GM12801 (cell line): Measurements from ENCODE around the gene CSTF3.

Experiments used
- TF ChIP-seq, protein P1 (sequence below): IDR thresholded peaks from one replicate; pipeline ENCODE4 v1.5.1; 2011; ENCODE audit warnings: control low read depth; ENCODE audit not compliant: insufficient read length; ENCODE audit errors: extremely low read depth

Gene CSTF3

DNA sequence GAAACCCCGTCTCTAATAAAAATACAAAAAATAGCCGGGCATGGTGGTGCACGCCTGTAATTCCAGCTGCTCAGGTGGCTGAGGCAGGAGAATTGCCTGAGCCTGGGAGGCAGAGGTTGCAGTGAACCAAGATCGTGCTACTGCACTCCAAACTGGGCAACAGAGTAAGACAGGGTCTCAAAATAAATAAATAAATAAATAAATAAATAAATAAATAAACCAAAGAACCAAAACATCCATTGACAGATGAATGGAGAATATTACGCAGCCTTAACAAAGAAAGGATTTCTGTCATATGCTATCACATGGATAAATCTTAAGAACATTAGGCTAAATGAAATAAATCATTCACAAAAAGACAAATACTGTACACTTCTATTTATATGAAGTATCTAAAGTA, 11.1 kb upstream of the CSTF3 start:
- TF ChIP-seq, protein P1, sequence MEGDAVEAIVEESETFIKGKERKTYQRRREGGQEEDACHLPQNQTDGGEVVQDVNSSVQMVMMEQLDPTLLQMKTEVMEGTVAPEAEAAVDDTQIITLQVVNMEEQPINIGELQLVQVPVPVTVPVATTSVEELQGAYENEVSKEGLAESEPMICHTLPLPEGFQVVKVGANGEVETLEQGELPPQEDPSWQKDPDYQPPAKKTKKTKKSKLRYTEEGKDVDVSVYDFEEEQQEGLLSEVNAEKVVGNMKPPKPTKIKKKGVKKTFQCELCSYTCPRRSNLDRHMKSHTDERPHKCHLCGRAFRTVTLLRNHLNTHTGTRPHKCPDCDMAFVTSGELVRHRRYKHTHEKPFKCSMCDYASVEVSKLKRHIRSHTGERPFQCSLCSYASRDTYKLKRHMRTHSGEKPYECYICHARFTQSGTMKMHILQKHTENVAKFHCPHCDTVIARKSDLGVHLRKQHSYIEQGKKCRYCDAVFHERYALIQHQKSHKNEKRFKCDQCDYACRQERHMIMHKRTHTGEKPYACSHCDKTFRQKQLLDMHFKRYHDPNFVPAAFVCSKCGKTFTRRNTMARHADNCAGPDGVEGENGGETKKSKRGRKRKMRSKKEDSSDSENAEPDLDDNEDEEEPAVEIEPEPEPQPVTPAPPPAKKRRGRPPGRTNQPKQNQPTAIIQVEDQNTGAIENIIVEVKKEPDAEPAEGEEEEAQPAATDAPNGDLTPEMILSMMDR: no peak

GRCh38 chr11:33171251-33171650, 10.0 kb upstream of the CSTF3 start:
- TF ChIP-seq, protein P1: no peak

- TF ChIP-seq, protein P1: no peak
These were observed 7.5 kb upstream of the CSTF3 start for GRCh38 chr11:33168709-33169200.

DNA sequence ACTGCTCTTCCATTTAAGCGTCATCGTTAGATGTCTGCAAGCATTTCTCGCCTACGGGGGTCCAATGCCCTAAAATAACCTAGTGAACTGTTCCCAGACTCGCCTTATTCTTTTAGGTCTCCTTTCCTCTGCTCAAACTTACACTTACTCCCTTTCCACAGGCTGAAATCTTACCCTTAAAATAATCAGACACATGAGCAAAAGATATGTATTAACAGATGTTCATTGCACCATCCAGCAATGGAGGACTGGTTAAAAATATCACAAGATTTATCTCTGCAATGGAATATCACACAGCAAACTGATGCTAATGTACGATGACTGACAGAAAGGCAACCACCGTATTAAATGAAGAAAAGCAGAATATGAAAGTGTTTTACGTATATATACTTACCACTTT, 1.6 kb upstream of the CSTF3 start:
- TF ChIP-seq, protein P1: no peak

- TF ChIP-seq, protein P1: no peak
These were observed 693 bp downstream of the CSTF3 start for GRCh38 chr11:33160587-33160986.

GRCh38 chr11:33160136-33160535, 1.1 kb downstream of the CSTF3 start:
- TF ChIP-seq, protein P1: no peak

DNA sequence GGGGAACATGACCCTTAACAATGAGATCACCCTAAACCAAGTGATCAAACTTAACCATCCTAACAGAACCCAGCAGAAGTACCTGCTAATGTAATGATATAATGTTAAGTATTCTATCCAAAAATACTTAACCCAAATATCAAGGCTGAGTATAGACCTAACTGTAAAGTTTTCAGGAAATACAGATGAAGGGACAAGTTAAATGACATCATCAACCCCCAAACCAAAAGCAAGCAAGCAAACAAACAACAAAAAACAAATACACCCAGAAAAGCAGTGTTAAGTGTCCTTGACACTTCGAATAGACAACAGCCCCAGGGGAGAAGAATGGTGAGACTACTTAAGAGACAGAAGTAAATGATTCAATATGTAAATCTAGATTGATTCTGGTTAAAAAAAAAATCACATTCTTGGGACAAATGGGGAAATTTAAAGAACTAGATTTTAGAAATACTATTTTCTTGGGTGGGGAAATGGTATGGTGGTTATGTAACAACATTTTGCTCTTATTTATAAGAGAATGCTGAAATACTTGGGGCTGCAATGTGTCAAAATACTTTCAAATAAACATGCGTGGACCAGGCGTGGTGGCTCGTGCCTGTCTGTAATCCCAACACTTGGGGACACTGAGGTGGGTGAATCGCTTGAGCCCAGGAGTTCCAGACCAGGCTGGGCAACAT, 2.5 kb downstream of the CSTF3 start:
- TF ChIP-seq, protein P1: no peak
